Ectodermal cell (in vitro differentiated cells): ENCODE data around the gene NHLH2.
A peak's percentile ranks its signal among the peaks of the same experiment; 100 is the strongest.

Experiments used
- H3K27ac ChIP-seq: 2 replicates; pipeline ENCODE4 v1.7.0; 2013; ENCODE audit warnings: mild to moderate bottlenecking, low read depth, low read length; ENCODE audit not compliant: insufficient read depth, poor library complexity, severe bottlenecking
- H3K27me3 ChIP-seq: 2 replicates; pipeline ENCODE4 v1.7.0; 2013; ENCODE audit warnings: mild to moderate bottlenecking, low read length; ENCODE audit not compliant: insufficient read depth, control insufficient read depth, poor library complexity, severe bottlenecking
- H3K36me3 ChIP-seq: one replicate; pipeline ENCODE4 v1.7.0; 2013; ENCODE audit warnings: low read length; ENCODE audit not compliant: control insufficient read depth, insufficient read depth
- H3K4me1 ChIP-seq: one replicate; pipeline ENCODE4 v1.7.0; 2013; ENCODE audit warnings: low read length; ENCODE audit not compliant: control insufficient read depth, insufficient read depth
- H3K4me3 ChIP-seq: 2 replicates; pipeline ENCODE4 v1.7.0; 2013; ENCODE audit warnings: low read depth, low read length, control low read depth; ENCODE audit not compliant: insufficient read depth
- H3K9me3 ChIP-seq: 2 replicates; pipeline ENCODE4 v1.7.0; 2013; ENCODE audit warnings: mild to moderate bottlenecking, low read length, moderate library complexity; ENCODE audit not compliant: control insufficient read depth
- WGBS, 2 experiments: methylation state at CpG; one replicate each; pipeline ENCODE4 v1.1.7; 2013; ENCODE audit warnings: missing lambda C conversion rate in 2 of 2; 5-methylcytosine and 5-hydroxymethylcytosine counted together

The NHLH2 gene

GRCh38 chr1:115839029-115839678 is 1.8 kb downstream of the NHLH2 start:
- WGBS, 2 experiments: 1% methylated on average over 49 of the region's 49 CpGs
- Histone ChIP-seq H3K9me3 (no peaks in the 10 kb centered on the region), H3K36me3 (no peaks in the 10 kb centered on the region), H3K27ac (no peak overlapping the region), H3K4me1 (peaks cover 5% of the 10 kb centered on the region), H3K27me3 (peaks cover 73% of the 10 kb centered on the region), H3K4me3 (peak overlapping the region; percentile 42)

- WGBS, 2 experiments: 3% methylated on average over 67 of the region's 67 CpGs
- H3K27me3 ChIP-seq: peaks cover 74% of the 10 kb centered on the region
- no peaks in the 10 kb centered on the region for H3K36me3 ChIP-seq
- no peak overlapping the region for H3K27ac ChIP-seq
- no peaks in the 10 kb centered on the region for H3K9me3 ChIP-seq
- H3K4me3 ChIP-seq: peak overlapping the region; percentile 42
- H3K4me1 ChIP-seq: peaks cover 5% of the 10 kb centered on the region
These were observed 2.4 kb downstream of the NHLH2 start for GRCh38 chr1:115838431-115839028.

- Histone ChIP-seq H3K4me1 (peaks cover 5% of the 10 kb centered on the region), H3K27me3 (peaks cover 74% of the 10 kb centered on the region), H3K9me3 (no peaks in the 10 kb centered on the region), H3K36me3 (no peaks in the 10 kb centered on the region), H3K27ac (no peak overlapping the region), H3K4me3 (peak overlapping the region; percentile 42)
- WGBS, 2 experiments: 7 to 9% methylated on average over 80 of the region's 80 CpGs
These were observed 3.0 kb downstream of the NHLH2 start for GRCh38 chr1:115837740-115838421.

- Histone ChIP-seq H3K27ac (no peak overlapping the region), H3K27me3 (peaks cover 74% of the 10 kb centered on the region), H3K4me1 (peaks cover 5% of the 10 kb centered on the region), H3K36me3 (no peaks in the 10 kb centered on the region), H3K9me3 (no peaks in the 10 kb centered on the region), H3K4me3 (peak overlapping the region; percentile 42)
- 40 to 44% methylated on average over 4 of the region's 4 CpGs for WGBS, 2 experiments
These were observed 3.6 kb downstream of the NHLH2 start for GRCh38 chr1:115837341-115837739.

GRCh38 chr1:115833856-115834255 is 7.1 kb downstream of the NHLH2 start:
- 56 to 59% methylated on average over 5 of the region's 5 CpGs for WGBS, 2 experiments
- peaks cover 5% of the 10 kb centered on the region for H3K4me1 ChIP-seq
- peaks cover 52% of the 10 kb centered on the region for H3K27me3 ChIP-seq
- H3K4me3 ChIP-seq: no peak overlapping the region
- H3K9me3 ChIP-seq: no peaks in the 10 kb centered on the region
- H3K36me3 ChIP-seq: no peaks in the 10 kb centered on the region
- no peak overlapping the region for H3K27ac ChIP-seq

GRCh38 chr1:115832651-115833050 is 8.3 kb downstream of the NHLH2 start:
- no peak overlapping the region for H3K27ac ChIP-seq
- H3K4me1 ChIP-seq: peaks cover 4% of the 10 kb centered on the region
- H3K36me3 ChIP-seq: no peaks in the 10 kb centered on the region
- H3K9me3 ChIP-seq: no peaks in the 10 kb centered on the region
- 91 to 92% methylated on average over 8 of the region's 8 CpGs for WGBS, 2 experiments
- H3K4me3 ChIP-seq: no peak overlapping the region
- peaks cover 52% of the 10 kb centered on the region for H3K27me3 ChIP-seq

GRCh38 chr1:115830963-115831362 is 10.0 kb downstream of the NHLH2 start:
- Histone ChIP-seq H3K27me3 (peaks cover 47% of the 10 kb centered on the region), H3K27ac (no peak overlapping the region), H3K9me3 (no peaks in the 10 kb centered on the region), H3K4me3 (no peak overlapping the region), H3K36me3 (no peaks in the 10 kb centered on the region), H3K4me1 (peaks cover 6% of the 10 kb centered on the region)
- WGBS, 2 experiments: 93% methylated on average over 3 of the region's 3 CpGs

- H3K27me3 ChIP-seq: peaks cover 37% of the 10 kb centered on the region
- no peak overlapping the region for H3K27ac ChIP-seq
- H3K36me3 ChIP-seq: no peaks in the 10 kb centered on the region
- 87 to 89% methylated on average over 3 of the region's 3 CpGs for WGBS, 2 experiments
- H3K4me1 ChIP-seq: peaks cover 6% of the 10 kb centered on the region
- no peaks in the 10 kb centered on the region for H3K9me3 ChIP-seq
- no peak overlapping the region for H3K4me3 ChIP-seq
These were observed 11.0 kb downstream of the NHLH2 start for GRCh38 chr1:115829947-115830346.

- peak overlapping the region; percentile 50 for H3K4me3 ChIP-seq
- no peaks in the 10 kb centered on the region for H3K9me3 ChIP-seq
- 80% methylated on average over 20 of the region's 20 CpGs for WGBS, 2 experiments
- peaks cover 6% of the 10 kb centered on the region for H3K4me1 ChIP-seq
- no peaks in the 10 kb centered on the region for H3K36me3 ChIP-seq
- no peak overlapping the region for H3K27ac ChIP-seq
- H3K27me3 ChIP-seq: peaks cover 32% of the 10 kb centered on the region
These were observed 11.8 kb downstream of the NHLH2 start for GRCh38 chr1:115829023-115829674.
